ENCODE data around the gene P2RY13.

P2RY13 gene

DNA sequence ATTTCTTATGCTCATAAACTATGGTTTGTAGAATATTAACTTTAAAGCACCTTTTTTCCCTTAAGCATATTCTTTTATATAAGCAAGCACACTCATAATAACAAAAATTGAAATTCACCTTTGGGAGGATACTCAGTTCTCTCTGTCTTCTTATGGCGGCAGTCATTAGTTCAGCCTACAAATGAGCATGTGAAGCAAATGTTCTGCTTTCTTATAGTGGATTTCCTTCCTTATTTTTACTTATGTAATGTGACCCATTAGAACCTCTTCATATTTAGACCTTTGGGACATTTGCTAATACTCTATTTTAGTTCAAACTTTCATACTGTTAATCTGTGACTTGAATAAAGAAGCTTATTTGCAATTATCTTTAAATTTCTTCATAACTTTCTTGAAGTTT, at the start of gene P2RY13:
Gene P2RY13, minus strand, starts transcription at position 187 of the 400 bp plus-strand sequence. Its CDS starts 21 bp downstream, at position 166.
- no peak for DNase-seq

DNA sequence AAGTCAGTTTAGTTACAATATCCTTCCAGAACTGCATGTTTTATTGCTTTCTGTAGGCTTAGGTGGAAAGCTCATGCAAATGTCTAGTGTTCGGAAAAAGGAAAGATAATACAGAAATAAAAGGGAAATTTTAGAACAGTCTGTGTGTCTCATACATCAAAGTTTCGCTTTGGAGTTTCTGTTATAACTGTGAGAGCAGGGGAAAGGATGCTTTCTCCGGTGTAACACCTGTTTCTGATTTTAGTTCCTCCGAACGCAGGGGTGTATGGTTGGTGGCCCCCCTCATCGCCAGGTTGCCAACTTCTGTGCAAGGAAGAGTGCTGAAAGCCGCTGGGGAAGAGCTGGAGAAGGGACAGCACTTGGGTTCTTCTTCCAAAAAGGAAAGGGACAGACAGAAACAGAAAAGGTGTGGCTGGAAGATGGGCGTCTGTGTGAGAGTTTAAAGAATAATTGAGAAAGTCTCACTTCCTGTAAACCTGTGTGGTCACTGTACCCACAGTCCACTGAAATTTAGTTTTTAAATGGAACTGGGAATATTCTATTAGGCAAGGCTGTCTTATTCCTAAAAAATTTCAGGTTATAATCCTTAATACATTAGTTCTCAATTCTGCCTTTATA, 48.5 kb upstream of the P2RY13 start:
- no peak for DNase-seq

DNA sequence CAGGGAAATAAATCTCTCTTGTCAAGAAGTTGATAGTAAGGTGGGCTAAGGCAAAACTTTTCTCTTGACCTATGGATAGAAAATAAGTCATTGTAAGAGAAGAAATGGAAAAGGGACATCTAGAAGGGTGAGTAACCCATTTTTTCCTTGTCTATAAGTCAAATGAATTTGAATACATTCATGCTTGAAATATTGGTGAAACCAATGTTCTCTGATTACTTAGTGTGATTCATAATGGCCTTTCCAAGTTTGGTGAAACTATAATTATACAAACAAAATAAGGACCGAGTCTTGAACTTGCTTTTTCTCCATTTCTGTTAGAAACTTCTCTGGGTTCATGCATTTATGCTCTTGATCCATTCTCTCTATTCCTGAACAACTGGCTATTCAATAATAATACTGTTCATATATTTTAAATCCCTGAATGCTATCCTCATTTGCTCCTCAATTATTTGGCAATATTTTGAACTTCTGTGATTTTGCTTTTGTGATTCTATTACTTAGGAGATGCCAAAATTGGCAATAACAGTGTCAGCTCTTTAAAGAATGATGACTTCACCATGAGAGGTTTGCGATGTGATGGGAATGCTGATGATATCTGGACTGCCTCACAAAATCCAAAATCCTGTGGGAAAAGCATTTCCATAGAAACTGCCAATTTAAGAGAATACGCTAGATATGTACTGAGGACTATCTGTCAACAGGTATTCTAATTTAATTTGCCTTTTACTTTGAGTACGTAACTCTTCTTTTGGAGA, 42.9 kb upstream of the P2RY13 start:
- DNase-seq: no peak

- DNase-seq: no peak
These were observed 42.2 kb upstream of the P2RY13 start for GRCh38 chr3:151371526-151371925.

DNA sequence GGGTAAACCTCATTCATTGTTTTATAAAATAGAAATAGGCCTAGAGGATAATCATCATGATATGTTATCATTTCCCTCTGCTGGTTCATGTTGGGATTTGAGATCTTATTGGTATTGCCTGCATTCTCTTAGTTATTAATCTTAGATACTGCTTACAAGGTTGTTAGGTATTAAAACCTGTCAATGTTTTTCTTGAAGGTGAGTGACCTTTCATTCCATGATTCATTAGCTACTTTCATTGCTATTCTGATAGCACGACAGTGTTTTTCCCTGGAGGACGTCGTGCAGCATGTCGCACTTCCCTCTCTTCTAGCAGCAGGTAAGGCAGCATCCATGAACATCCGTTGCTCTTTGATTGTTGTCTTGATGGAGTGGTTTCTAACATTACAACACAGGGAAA, 38.1 kb upstream of the P2RY13 start:
- DNase-seq: no peak

GRCh38 chr3:151366993-151367392, 37.6 kb upstream of the P2RY13 start:
- DNase-seq: no peak

- no peak for DNase-seq
These were observed 33.4 kb upstream of the P2RY13 start for GRCh38 chr3:151362751-151363174.

DNA sequence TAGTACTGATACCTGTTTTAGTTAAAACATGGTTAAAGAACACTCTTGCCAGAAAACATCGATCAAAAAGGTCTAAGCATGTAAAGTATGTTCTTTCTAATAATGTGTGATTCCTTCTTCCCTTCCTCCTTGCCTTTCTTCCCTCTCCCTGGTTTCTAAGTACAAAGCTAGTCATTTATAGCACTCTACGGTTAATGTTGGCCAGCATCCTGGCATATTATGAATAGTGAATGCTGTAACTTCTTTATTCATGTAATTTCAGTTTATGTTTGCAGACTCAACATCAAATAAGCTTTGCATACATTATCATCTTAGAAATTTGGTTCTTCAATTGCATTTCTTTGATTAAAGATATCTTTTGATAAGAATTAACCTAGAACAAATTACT, 28.1 kb upstream of the P2RY13 start:
- peak; percentile 39 for DNase-seq

DNA sequence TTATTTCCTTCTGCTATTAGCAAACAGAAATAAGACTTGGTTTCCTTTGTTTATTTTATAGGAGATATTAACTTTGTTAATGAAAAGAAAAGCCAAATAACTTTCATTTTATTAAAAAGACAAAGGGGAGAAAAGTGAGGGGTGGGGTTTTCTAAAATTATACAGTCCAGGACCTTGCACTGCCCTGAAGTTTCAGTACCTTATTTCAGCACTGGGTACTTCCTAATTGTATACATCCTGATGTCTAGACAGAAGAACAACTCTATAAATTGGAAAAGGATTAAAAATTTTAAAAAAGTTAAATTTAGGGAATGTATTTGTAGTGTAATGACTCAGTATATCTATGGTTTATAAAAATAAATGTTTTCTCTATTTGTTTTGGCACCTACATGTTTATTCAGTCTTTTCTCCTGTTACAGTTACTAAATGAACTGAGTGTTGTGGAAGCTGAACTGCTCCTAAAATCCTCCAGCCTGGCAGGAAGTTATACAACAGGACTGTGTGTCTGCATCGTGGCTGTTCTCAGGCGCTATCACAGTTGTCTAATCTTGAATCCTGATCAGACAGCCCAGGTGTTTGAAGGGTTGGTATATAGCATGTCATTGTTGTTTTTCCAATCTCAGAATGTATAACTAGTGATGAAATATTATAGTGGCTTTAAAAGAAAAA, 27.6 kb upstream of the P2RY13 start:
- DNase-seq: peak; percentile 31

- DNase-seq: no peak
These were observed 22.3 kb upstream of the P2RY13 start for GRCh38 chr3:151351648-151352047.

GRCh38 chr3:151351219-151351618, 21.9 kb upstream of the P2RY13 start:
- no peak for DNase-seq

DNA sequence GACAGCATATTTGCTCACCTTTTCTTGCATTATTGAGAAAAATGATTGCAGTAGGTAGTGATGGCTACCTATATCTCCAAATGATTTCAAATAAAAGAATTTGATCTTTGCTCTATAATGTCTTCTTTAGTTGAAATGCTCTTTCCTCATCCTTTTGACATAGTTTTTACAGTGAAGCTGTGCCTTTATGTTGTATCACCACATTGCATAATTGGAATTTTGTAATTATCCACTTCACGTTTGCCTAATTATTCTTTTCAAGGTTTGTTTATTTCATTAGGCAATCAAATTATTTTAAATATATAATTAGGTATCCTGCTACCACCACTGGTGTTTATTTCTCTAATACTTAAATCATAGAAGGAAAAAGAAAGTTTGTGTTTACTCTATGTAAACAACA, 21.3 kb upstream of the P2RY13 start:
- no peak for DNase-seq

DNA sequence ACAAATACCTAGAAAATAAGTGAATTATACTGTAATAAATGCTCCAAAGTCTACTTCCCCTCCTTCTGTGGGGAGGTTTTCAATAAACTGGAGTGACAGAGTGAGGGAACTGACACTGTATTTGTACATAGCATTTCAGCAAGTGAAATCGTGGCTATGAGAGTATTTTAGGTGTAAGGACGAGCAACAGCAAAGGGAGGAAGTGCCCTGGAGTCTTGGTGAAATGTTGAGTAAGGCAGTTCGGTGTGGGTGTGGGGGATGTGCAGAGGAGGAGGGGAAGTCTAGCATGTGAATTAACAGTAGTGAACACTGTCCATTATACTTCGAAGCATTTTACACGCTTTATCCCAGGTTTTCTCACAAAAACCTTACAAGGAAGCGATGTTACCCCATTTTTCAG, 18.1 kb upstream of the P2RY13 start:
- no peak for DNase-seq

DNA sequence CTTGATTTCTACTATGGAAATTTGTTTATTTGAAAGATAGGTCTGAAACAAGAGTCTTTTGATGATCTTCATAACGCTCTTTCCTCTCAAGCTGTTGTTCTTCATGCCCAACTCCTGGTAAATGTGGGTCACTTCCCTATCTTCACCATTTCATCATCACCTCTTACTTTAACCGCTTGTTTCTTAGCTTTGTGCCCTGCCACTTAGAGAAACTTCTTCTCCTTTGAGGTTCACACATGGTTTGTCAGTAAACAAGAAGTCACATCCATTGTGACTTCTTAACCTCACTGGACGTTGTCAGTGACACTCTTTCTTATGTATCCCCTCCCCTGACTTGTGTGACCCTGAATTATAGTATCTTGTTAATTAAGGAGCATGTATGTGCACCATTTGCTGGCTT, 16.9 kb upstream of the P2RY13 start:
- no peak for DNase-seq

- DNase-seq: no peak
These were observed 16.5 kb upstream of the P2RY13 start for GRCh38 chr3:151345859-151346258.

GRCh38 chr3:151331696-151332095, 2.3 kb upstream of the P2RY13 start:
- no peak for DNase-seq

GRCh38 chr3:151330899-151331298, 1.6 kb upstream of the P2RY13 start:
- DNase-seq: no peak

- no peak for DNase-seq
These were observed 1.0 kb upstream of the P2RY13 start for GRCh38 chr3:151330379-151330778.

DNA sequence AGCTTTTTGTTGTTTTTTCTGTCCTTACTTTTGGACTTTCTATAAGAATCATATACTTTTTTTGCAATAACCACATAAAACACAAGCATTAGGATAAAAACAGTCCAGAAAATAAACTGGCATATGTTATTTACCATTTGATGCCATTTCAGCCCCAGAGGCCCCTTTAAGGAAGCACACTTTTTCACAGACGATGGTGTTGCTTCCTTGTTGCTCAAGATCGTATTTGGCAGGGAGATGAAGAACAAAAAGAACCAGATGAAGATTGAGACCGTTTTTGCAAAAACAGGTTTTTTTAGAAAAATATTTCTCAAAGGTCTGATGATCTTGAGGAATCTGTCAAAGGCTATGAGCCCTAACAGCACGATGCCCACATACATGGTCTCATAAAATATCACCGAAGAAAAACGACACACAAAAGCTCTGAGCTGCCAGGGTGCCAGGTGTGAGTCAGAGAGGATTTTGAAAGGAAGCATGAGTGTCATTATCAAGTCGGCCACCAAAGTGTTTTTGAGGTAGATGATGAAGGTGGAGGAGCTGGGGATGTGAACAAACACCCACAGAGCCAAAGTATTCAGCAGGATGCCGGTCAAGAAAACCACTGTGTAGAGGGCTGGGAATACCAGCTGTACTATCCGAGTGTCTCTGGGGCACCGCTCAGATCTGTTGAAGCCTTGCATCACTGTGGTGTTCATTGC, 902 bp downstream of the P2RY13 start:
- no peak for DNase-seq

GRCh38 chr3:151327571-151328198, 1.7 kb downstream of the P2RY13 start:
- no peak for DNase-seq

DNA sequence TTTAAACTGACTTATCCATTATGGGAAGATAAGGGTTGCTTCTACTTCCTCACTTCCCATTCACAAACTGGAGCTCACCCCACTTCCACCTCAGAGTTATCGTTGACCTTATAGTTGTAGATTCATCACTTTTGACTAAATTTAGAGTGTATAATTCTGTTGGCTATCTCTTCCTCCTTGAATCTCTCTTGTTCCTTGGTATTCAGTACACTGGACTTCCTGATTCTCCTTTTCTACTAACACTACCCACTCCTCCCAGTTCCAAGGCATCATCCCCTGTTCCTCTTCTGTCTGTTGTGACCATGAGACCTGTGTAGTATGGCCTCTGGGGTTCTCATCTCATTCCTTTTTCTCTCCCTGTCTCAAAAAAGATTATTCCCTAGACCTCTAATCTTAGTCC, 6.8 kb downstream of the P2RY13 start:
- DNase-seq: no peak

DNA sequence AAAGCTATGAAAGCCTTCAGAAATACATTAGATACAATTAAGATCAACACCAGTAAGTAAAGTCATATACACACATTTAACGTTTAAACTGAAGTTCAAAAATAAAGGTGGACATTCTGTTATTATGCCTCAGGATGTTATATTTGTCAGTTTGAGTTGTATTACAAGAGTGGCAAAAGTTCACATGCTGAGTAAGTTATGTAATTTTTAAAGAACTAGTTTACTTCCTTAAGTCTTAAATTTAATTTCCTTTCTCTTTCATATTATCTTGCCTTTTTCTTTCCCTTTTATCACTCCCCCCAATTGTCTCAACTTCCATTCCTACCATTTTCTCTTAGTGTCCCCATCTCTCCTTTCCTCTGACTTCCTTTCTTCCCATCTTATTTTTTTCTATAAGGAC, 7.8 kb downstream of the P2RY13 start:
- DNase-seq: no peak

GRCh38 chr3:151320131-151320530, 9.2 kb downstream of the P2RY13 start:
- no peak for DNase-seq

Data from NCI-H526 treated with DMSO at 0.1 percent for 48 hours (cell line).